K562 (cell line): ENCODE results near the gene CDR2L. TPM values are rescaled to one million over a fixed set of nuclear protein-coding genes. Genes with fewer than 3 reads are reported as not detected.

Experiments
- ATAC-seq: fragments of 200-7000 bp; cut with Tn5 transposase; 3 replicates; pipeline ENCODE4 v1.9.1; 2020; ENCODE audit warnings: moderate library complexity
- BruUV-seq: library from RNA; stranded (reverse); fragments of 400-500 nt; replicated peaks from 2 replicates; lab custom pipeline; 2021; lab: Mats Ljungman, UMichigan
- CTCF ChIA-PET: fragments of 300-600 bp; formaldehyde crosslinking; extraction: SDS; loops from one replicate; lab custom pipeline; 2021; ENCODE audit warnings: low intra/inter-chr PET ratio; lab: Yijun Ruan, JAX
- POLR2A ChIA-PET: fragments of 300-600, 350-650 bp; sonication (Branson Sonifier 250); formaldehyde crosslinking; extraction: SDS; loops from one replicate; lab custom pipeline; 2021; ENCODE audit warnings: antibody characterized with exemption, inconsistent platforms; lab: Yijun Ruan, JAX
- DNase-seq, 4 experiments: peaks; one replicate each; pipeline versions ENCODE4 v3.0.0 to v3.0.0-alpha.2; 2011 to 2018; ENCODE audit warnings: low spot score in 3 of 4, mixed read lengths in 3 of 4; ENCODE audit errors: extremely low read depth in 1 of 4
- FAIRE-seq: peaks from 2 replicates; lab custom pipeline; 2011; peaks lifted over from hg19 to GRCh38; lab: Jason Lieb, UNC
- H2AFZ ChIP-seq: 2 replicates; pipeline ENCODE4 v1.6.0; 2011; ENCODE audit warnings: low read depth, low read length, control low read depth, inconsistent platforms
- H3K27ac ChIP-seq: fragments of 200-600 bp; 3 replicates; pipeline ENCODE4 v1.8.0; 2011; ENCODE audit warnings: low read depth, mild to moderate bottlenecking, control low read depth, inconsistent platforms, low read length, moderate library complexity, mixed read lengths; ENCODE audit errors: extremely low read depth
- H3K27me3 ChIP-seq, 2 experiments: fragments of 300-600 bp in 1 of 2; 2 replicates in 1 of 2; 3 replicates in 1 of 2; pipeline versions ENCODE4 v1.6.0 to v1.8.0; 2011; ENCODE audit warnings: inconsistent platforms in 2 of 2, low read length in 2 of 2, mild to moderate bottlenecking in 1 of 2, mixed read lengths in 1 of 2, moderate library complexity in 1 of 2; ENCODE audit not compliant: control insufficient read depth in 2 of 2, insufficient read depth in 2 of 2
- H3K36me3 ChIP-seq: fragments of 300-600 bp; 3 replicates; pipeline ENCODE4 v1.8.0; 2011; ENCODE audit warnings: mild to moderate bottlenecking, low read length, inconsistent platforms; ENCODE audit not compliant: control insufficient read depth, insufficient read depth
- H3K4me1 ChIP-seq, 2 experiments: fragments of 200-600 bp in 1 of 2; replicated peaks in 1 of 2; 2 replicates in 1 of 2; 3 replicates in 1 of 2; pipeline versions ENCODE4 v1.5.1 to v1.8.0; 2011; ENCODE audit warnings: inconsistent platforms in 2 of 2, low read length in 2 of 2, mild to moderate bottlenecking in 1 of 2, mixed read lengths in 1 of 2, moderate library complexity in 1 of 2; ENCODE audit not compliant: control insufficient read depth in 2 of 2, insufficient read depth in 2 of 2
- H3K4me2 ChIP-seq: 2 replicates; pipeline ENCODE4 v1.6.1; 2011; ENCODE audit warnings: low read length, control low read depth, inconsistent platforms, mixed read lengths; ENCODE audit not compliant: insufficient read depth
- H3K4me3 ChIP-seq: fragments of 200-600 bp; sonication (generic), shearing (Covaris generic); 2 replicates; pipeline ENCODE4 v1.5.1; 2016; ENCODE audit warnings: control low read depth, inconsistent platforms
- H3K79me2 ChIP-seq: fragments of 200-600 bp; 3 replicates; pipeline ENCODE4 v1.8.0; 2011; ENCODE audit warnings: low read length, inconsistent platforms; ENCODE audit not compliant: control insufficient read depth, insufficient read depth
- H3K9ac ChIP-seq, 2 experiments: 2 replicates each; pipeline versions ENCODE4 v1.6.0 to v1.6.1; 2011; ENCODE audit warnings: low read depth in 2 of 2, low read length in 2 of 2, control low read depth in 1 of 2, inconsistent platforms in 1 of 2, mild to moderate bottlenecking in 1 of 2, mixed read lengths in 1 of 2; ENCODE audit not compliant: insufficient read depth in 1 of 2
- H3K9me1 ChIP-seq: one replicate; pipeline ENCODE4 v1.6.0; 2011; ENCODE audit warnings: inconsistent platforms, mild to moderate bottlenecking, low read length, moderate library complexity; ENCODE audit not compliant: control insufficient read depth, insufficient read depth
- H3K9me3 ChIP-seq: replicated peaks from 2 replicates; pipeline ENCODE4 v1.5.1; 2011; ENCODE audit warnings: low read depth, low read length, inconsistent platforms; ENCODE audit not compliant: control insufficient read depth, insufficient read depth
- H4K20me1 ChIP-seq: replicated peaks from 2 replicates; pipeline ENCODE4 v1.6.1; 2011; ENCODE audit warnings: low read length, inconsistent platforms, mixed read lengths; ENCODE audit not compliant: control insufficient read depth, insufficient read depth
- DMBX1 ChIP-seq: fragments of 250-450 bp; sonication (Bioruptor Pico); IDR thresholded peaks from 2 replicates; pipeline ENCODE4 v1.8.0; 2022; ENCODE audit warnings: inconsistent platforms, mild to moderate bottlenecking, moderate library complexity, borderline replicate concordance
- HDAC8 ChIP-seq: fragments of 450-650 bp; IDR thresholded peaks from 2 replicates; pipeline ENCODE4 v1.6.1; 2016; ENCODE audit warnings: mild to moderate bottlenecking, missing genetic modification characterization, moderate library complexity, missing compliant biosample characterization
- RBM15 ChIP-seq: fragments of 200-400 bp; formaldehyde crosslinking; IDR thresholded peaks from 2 replicates; pipeline ENCODE4 v1.6.1; 2018; ENCODE audit warnings: mild to moderate bottlenecking, low read length, moderate library complexity; ENCODE audit not compliant: insufficient read depth
- ZBTB7A ChIP-seq: IDR thresholded peaks from 2 replicates; pipeline ENCODE4 v1.6.1; 2011; ENCODE audit warnings: low read depth, mild to moderate bottlenecking, low read length, moderate library complexity, borderline replicate concordance; ENCODE audit not compliant: control insufficient read depth
- ZNF212 ChIP-seq: fragments of 450-650 bp; formaldehyde crosslinking; IDR thresholded peaks from 2 replicates; pipeline ENCODE4 v1.4.0; 2020; ENCODE audit warnings: mild to moderate bottlenecking
- WGBS: fragments of 100-300 bp; shearing (Covaris generic); methylation state at CpG from one replicate; pipeline ENCODE4 v1.1.6; 2016; ENCODE audit warnings: low coverage, mixed read lengths; ENCODE audit not compliant: insufficient coverage; ENCODE audit errors: missing lambda C conversion rate; 5-methylcytosine and 5-hydroxymethylcytosine counted together
- in situ Hi-C: fragments of 300-500 bp; cut with MboI; formaldehyde crosslinking; loops from 4 replicates; pipeline ENCODE4 v1.15.0; 2018; ENCODE audit warnings: inconsistent platforms, mixed read lengths
- intact Hi-C: fragments of 100-400 bp; cut with micrococcal nuclease; formaldehyde crosslinking; loops from 2 replicates; pipeline ENCODE4 v1.14.2; 2022
- polyA plus RNA-seq, 8 experiments: library from polyadenylated mRNA; depleted of rRNA in 4 of 8; stranded (reverse) in 5 of 8; unstranded in 3 of 8; fragments of >200 nt; fragmentation: Nextera tagmentation in 2 of 8; fragmentation: Illumina TruSeq in 1 of 8; extraction: Ambion mirVana in 2 of 8; extraction: Trizol in 1 of 8; gene quantifications; 2 replicates each; pipeline versions ENCODE4 v1.2.1 to v1.2.3, GENCODE V29; 2011 to 2014; ENCODE audit warnings: inconsistent platforms in 1 of 8, missing spikeins in 1 of 8
- total RNA-seq, 7 experiments: library from RNA; depleted of rRNA in 6 of 7; stranded (reverse); fragments of >200 nt in 6 of 7; fragmentation: Illumina TruSeq in 2 of 7; extraction: Trizol in 2 of 7; gene quantifications; 2 replicates each; pipeline versions ENCODE4 v1.2.1 to v1.2.3, GENCODE V29; 2011 to 2021; ENCODE audit warnings: low replicate concordance in 1 of 7
- TF ChIP-seq, protein P1 (sequence below), 3 experiments: IDR thresholded peaks in 2 of 3; conservative IDR thresholded peaks in 1 of 3; 2 replicates each; pipeline ENCODE4 v1.5.1; 2011 to 2012; ENCODE audit warnings: low read length in 3 of 3, mild to moderate bottlenecking in 3 of 3, control low read depth in 2 of 3, improper control_type of control experiment in 1 of 3, inconsistent platforms in 1 of 3, low read depth in 1 of 3, mixed read lengths in 1 of 3, moderate library complexity in 1 of 3; ENCODE audit not compliant: insufficient read depth in 2 of 3
- TF ChIP-seq, protein P2 (sequence below), 2 experiments: IDR thresholded peaks; 2 replicates each; pipeline ENCODE4 v1.6.1; 2011; ENCODE audit warnings: borderline replicate concordance in 1 of 2, control low read depth in 1 of 2, low read depth in 1 of 2, low read length in 1 of 2, mild to moderate bottlenecking in 1 of 2, mixed read lengths in 1 of 2, moderate library complexity in 1 of 2; ENCODE audit not compliant: insufficient read depth in 1 of 2, insufficient read length in 1 of 2, poor library complexity in 1 of 2, severe bottlenecking in 1 of 2; ENCODE audit errors: extremely low read depth in 1 of 2

The CDR2L gene
- total and polyA plus RNA-seq, 9 of the 15 experiments (the other 6 are each of a cell fraction or from before 2014, with no cell fraction given) = 2.7 to 16.0 (median 7.3) TPM

DNA sequence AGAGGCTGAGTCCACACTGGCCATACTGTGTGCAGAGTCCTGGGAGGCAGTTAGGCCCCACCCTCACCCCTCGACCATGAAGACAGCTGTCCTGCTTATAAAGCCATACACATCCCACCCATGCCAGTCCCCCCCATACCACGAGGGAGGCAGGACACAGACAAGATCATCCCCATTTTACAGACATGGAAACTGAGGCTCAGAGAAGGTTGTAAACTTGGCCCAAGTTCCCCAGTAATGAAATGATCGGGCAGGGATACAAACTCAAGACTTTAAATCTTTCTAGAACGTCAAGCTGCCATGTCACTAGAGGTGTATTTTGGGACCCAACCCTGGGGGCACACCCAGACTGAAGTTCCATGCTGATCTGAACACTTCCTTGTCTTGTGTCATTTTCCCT, 31.3 kb upstream of the CDR2L start (continued):
- TF ChIP-seq DMBX1 (CRISPR knock-in tag) = no peak

DNA sequence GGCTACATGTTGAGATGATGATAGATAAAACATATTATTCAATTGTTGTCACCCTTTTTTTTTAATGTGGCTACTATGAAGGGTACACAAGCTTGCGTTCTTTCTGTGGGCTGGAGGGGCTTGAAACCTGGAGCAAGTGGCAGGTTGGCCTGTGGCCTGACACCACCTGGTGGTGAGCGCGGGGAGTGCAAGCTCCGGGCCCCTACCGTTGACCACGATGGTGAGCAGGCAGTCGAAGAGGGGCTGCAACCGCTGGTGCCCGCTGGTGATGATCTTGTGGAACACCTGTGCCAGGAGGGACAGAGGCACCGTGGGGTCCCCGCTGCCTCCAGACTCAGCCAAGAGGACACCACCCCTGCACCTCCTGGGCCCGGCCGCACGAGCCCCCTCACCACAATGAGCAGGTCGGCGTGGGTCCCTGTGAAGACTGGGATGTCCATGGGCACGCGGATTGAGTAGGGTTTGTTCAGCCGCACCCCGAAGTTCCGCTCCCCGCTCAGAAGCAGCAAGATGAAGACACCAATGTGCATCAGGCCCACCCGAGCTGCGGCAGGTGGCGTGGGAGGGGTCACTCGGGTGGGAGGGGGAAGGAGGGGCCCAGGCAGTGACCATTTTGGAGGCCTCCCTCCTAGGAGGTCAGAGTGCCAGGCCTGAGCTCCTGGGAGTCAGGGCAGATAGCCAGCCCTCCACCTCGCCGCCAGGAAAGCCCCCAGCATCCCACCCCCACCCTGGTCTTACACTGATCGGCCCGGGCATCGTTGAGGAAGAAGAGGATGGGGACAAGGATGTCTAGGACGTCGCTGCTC, 29.3 kb upstream of the CDR2L start:
- H3K9me1 ChIP-seq = no peaks in the 10 kb centered on the region
- H3K4me2 ChIP-seq = no peak overlapping the region
- H2AFZ ChIP-seq = 0 out of 2 replicates have a peak overlapping the region, but pooled peaks have one; percentile 27
- ChIA-PET POLR2A (interaction anchor here (0.6 to 1.4 kb wide), 8 partner anchors 38 to 571 kb away, joined by 3 to 4 read pairs (median 3); partner anchors contain the start of gene MRPL58), CTCF (interaction anchor here (0.7 to 6.3 kb wide), 7 partner anchors 34 to 301 kb away, joined by 3 to 86 read pairs (median 5); partner anchors contain the start of genes OTOP2 and USH1G)
- no peaks in the 10 kb centered on the region for H4K20me1 ChIP-seq
- DNase-seq = peak; percentile 80 to 86 (median 84)
- peak; percentile 61 for ATAC-seq
- no peak overlapping the region for H3K27ac ChIP-seq
- H3K27me3 ChIP-seq = no peaks in the 10 kb centered on the region; a peak in 1 of 5 replicates
- H3K4me1 ChIP-seq = peaks cover 10 to 51% of the 10 kb centered on the region in 2 experiments; a peak in 4 of 5 replicates
- no peak overlapping the region for H3K4me3 ChIP-seq
- no peaks in the 10 kb centered on the region for H3K79me2 ChIP-seq
- in situ Hi-C loops (loop anchor here (5.0 kb wide), 3 partner anchors 36 to 216 kb away; partner anchors contain the start of genes OTOP2 and USH1G), intact Hi-C loops (loop anchor here (1.0 to 5.0 kb wide), 2 partner anchors 35 to 91 kb away; partner anchors contain the start of gene USH1G)
- H3K9me3 ChIP-seq = peaks cover 4% of the 10 kb centered on the region; the same call in 1 of the 2 replicates
- 15% methylated on average over 24 of the region's 33 CpGs for WGBS
- H3K9ac ChIP-seq = peak overlapping the region in 1 of 2 experiments; percentile 53; a peak in 1 of 4 replicates
- H3K36me3 ChIP-seq = no peaks in the 10 kb centered on the region
- FAIRE-seq = peak; percentile 87
- no TSS peak for BruUV-seq
- TF ChIP-seq, protein P1, sequence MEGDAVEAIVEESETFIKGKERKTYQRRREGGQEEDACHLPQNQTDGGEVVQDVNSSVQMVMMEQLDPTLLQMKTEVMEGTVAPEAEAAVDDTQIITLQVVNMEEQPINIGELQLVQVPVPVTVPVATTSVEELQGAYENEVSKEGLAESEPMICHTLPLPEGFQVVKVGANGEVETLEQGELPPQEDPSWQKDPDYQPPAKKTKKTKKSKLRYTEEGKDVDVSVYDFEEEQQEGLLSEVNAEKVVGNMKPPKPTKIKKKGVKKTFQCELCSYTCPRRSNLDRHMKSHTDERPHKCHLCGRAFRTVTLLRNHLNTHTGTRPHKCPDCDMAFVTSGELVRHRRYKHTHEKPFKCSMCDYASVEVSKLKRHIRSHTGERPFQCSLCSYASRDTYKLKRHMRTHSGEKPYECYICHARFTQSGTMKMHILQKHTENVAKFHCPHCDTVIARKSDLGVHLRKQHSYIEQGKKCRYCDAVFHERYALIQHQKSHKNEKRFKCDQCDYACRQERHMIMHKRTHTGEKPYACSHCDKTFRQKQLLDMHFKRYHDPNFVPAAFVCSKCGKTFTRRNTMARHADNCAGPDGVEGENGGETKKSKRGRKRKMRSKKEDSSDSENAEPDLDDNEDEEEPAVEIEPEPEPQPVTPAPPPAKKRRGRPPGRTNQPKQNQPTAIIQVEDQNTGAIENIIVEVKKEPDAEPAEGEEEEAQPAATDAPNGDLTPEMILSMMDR (IDR thresholded peaks at IDR 0.05 in 2 of 3, conservative IDR thresholded peaks at IDR 0.05 in 1 of 3; ENCODE audit: insufficient read depth in 2 of 3, low read depth in 1 of 3, low read length in 3 of 3) = peak; percentile 92 to 96 (median 94)
- TF ChIP-seq HDAC8 (tag) (no peak), ZNF212 (CRISPR knock-in tag) (no peak), RBM15 (no peak), ZBTB7A (peak; percentile 62; the same call in 1 of the 2 replicates)
- TF ChIP-seq, protein P2, sequence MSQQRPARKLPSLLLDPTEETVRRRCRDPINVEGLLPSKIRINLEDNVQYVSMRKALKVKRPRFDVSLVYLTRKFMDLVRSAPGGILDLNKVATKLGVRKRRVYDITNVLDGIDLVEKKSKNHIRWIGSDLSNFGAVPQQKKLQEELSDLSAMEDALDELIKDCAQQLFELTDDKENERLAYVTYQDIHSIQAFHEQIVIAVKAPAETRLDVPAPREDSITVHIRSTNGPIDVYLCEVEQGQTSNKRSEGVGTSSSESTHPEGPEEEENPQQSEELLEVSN (IDR thresholded peaks at IDR 0.05; ENCODE audit: borderline replicate concordance in 1 of 2, extremely low read depth in 1 of 2, insufficient read depth in 1 of 2, insufficient read length in 1 of 2, low read depth in 1 of 2, low read length in 1 of 2, poor library complexity in 1 of 2, severe bottlenecking in 1 of 2) = peak in 1 of 2 experiments; percentile 22
